NCI-H2029 (cell line): ENCODE data around the gene AK1.

Source experiments
- DNase-seq: peaks from one replicate; lab custom pipeline; 2025; lab: John Stamatoyannopoulos, UW

The AK1 gene

GRCh38 chr9:127818574-127818973 is 58.9 kb downstream of the AK1 start:
- no peak for DNase-seq

DNA sequence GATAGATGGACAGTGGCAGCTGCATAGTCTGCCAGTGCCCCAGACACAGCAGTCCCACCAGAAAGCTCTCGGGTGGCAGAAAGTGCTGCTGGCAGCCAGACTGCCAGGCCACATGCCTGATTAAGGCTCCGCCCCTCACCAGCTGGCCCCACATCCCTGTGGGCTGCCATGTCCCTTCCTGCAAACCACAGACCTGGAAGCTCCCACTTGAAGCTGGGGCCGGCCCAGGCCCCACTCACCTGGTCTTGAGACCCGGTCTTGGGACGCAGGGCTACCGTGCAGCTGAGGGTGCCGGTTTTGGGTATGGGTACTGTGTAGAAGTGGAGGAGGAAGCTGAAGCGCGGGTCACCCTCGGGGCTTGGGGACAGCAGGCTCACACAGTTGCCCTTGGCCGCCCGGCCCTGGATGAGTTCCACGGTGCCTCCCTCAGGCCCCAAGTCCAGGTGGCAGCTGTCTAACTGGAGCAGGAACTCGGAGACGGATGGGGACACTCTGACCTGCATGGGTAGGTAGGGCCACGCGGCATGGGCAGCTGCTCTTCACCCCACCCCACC is 59.5 kb downstream of the AK1 start:
- peak; percentile 29 for DNase-seq

GRCh38 chr9:127816728-127817127 is 60.7 kb downstream of the AK1 start:
- no peak for DNase-seq
